ENCODE measurements around the gene ZNF598.
A peak's percentile ranks its signal among the peaks of the same experiment; 100 is the strongest.
"Not testable (repeated sequence)": the region's sequence is repeated elsewhere in the genome, so short reads cannot be mapped to it uniquely, and the experiment has no call there.

Gene ZNF598

DNA sequence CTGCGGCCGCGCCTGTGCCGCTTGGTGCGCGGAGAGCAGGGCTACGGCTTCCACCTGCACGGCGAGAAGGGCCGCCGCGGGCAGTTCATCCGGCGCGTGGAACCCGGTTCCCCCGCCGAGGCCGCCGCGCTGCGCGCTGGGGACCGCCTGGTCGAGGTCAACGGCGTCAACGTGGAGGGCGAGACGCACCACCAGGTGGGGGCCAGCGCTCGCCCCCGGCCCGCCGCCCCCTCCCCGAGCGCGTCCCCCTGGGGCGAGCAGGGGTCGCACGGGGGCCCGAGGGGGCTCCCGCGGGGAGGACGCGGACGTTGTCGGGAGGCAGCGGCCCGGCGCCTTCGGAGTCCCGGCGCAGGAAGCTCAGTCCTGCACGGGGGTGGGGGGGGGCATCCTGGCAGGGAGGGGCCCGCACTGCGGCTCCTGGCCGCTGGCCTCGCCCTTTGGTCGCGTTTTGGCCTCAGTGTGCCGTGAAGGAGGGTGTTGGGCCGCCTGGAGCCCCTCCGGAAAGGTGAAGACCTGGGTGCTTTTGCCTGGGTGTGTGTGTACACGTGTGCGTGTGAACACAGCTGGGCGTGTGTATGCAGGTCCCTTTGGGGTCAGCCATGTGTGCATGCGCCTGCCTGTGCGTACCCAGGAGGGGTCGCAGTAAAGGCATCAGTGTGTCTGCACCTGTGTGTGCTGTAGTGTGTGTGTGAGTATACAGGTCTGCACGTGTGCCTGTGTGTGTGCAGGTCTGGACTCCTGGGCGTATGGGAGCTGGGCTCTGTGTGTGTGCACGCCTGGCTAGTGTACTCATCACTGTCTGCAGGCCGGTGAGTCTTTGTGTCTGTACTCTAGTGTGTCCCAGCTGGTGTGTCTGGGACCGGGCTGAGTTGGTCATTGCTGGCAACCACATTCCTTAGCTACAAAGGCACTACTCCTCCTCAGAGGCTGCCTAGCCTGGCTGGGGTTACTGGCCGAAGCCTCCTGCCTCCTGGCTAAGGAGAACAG lies 17.7 kb upstream of the ZNF598 start:
- DNase-seq, result no peak

DNA sequence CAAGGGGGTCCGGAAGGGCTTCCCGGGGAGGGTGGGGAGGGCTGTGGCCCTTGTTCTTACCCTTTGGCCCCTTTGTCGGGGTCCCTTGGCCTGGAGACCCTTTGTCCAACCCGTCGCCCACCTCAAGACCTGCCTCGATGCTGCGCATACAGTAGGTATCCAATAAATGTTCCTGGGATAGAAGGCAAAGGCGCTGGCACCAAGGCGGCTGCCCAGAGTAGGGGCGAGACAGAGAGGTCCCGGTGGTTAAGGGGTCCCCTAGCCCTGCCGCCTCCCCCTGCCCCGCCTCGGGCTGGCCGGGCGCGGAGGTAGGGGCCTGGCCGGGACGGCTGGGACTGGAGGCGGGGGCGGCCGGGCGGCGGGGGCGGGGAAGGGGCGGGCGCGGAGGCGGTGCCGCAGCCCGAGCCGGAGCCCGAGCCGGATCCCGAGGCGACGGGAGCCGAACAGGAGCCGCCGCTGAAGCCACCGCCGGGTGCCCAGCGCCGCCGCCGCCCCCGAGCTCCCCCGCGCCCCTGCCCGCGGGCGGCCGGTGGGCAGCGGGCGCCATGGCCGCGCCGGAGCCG lies 16.9 kb upstream of the ZNF598 start, which contains the start of gene NHERF2:
TSS of gene NHERF2 (plus strand) at position 442 of the 563 bp plus-strand sequence. CDS start at position 546, 104 bp downstream.
- no peak for DNase-seq

- DNase-seq, result no peak
Measured at GRCh38 chr16:2025878-2026460, 16.3 kb upstream of the ZNF598 start.

DNA sequence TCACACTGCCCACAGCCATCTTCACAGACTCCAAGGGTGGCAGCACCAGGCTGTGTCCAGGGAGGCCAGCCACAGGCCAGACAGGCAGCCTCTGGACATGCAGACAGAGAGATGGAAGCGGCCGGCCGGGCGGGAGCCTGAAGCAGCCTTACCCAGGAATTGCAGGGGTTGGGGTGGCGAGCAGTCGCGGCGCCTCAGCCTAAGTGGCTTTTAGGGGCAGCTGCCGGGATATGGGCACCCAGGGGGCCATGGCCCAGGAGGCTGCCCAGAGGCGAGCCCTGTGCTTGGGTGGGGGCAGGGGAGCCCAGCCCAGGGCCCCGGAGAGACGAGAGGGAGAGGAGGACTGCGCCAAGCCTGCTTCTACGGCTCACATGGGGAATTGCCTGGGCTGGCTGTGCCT lies 15.6 kb upstream of the ZNF598 start:
- no peak for DNase-seq

DNA sequence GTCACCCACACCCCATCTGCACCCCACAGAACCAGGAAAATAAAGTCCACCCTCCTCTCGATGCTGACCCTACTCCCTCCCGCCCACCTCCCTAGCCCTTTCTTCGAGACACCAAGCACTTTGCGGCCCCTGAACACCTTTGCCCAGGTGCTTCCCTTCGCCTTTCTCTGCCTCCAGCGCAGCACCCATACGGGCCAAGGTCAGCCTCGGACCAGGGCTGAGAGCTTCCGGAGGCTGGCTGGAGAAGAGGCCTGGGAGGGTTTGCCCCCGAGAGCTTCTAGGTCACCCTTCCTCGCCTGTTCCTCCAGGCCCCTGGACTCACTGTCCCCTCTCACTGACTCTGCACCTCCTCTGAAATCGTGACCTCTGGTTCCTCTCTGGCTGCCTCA lies 14.4 kb upstream of the ZNF598 start:
- no peak for DNase-seq

DNA sequence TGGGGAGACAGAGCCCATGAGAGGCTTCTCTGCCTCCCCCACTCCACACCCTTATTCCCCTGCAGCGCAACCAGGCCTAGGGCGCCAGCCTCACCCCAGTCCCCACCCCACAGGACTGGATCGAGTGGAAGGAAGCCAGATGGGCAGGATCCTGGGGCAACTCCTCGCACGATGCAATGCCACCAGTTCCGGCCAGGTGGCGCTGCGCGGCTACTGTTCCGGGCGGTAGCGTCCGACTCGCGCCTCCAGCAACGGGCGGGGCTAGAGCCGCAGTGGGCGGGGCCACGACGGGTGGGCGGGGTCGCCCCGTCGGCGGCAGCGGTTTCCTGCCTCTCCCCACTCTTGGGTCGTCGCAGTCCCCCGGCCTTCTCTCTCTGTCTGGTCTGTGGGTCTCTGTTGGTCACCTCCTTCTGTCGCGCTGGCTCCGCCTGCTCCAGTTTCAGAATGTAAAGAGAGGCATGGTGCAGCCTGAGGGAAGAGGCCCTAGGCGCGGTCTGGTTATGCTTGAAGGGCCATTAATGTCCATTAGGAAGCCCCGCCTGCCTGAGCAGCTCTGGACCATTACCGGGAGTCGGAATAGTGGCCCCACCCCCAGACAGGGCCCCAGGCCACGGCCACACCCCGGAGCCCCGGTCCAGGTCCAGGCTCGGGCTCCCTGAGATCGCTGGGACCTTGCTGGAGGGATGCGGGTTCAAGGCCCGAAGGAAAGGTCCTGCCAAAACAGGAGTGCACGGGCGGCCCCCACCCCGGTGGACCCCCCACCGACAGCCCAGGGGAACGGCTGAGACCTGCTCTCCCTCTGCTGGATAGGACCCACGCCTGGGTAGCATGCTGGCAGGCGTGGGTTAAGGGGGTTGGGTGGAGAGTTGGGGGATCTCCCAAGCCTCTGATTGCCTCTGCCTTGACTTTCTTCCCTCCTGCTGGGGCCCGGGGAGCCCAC lies 13.7 kb upstream of the ZNF598 start:
- DNase-seq, result no peak

DNA sequence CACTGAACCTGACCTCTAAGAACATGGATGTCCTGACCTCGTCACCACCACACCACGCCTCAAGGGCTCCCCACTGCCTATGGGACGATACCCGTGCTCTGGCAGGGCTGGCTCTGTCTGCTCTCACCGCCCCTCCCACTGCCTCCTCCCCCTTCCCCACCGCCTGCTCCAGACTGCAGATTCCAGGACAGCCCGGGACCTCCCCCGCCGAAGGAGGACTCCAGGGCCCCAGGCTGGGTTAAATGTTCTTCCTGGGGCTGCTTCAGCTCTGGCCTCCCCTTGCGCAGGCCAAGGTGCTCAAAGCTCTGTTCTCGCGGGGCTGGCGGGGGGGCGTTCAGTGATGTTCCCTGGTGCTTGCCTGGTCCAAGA lies 13.1 kb upstream of the ZNF598 start:
- DNase-seq, result no peak

GRCh38 chr16:2019921-2020831 lies 10.6 kb upstream of the ZNF598 start:
- no peak for DNase-seq

DNA sequence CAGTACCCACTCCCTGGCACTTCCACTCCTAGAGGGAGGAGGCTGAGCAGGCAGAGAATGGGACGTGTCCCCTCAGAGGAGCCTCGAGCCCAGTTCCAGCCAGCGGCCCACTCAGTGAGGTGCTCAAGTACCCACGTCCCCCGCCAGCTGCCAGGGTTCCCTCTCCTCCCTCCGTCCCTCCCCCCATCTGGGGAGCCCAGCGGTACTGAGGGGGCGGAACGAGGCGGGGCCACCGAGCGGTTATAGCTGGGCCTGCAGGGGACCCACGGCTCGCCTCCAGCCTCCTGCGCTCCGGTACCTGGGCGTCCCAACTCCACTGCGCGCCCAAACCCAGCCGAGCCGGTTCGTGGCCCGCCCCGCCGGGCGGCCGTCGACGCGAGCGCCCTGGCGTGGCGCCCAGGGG lies 9.9 kb upstream of the ZNF598 start, which contains the start of gene NPW:
TSS of gene NPW (plus strand) at position 268 of the 403 bp plus-strand sequence.
- peak; percentile 65 for DNase-seq

- DNase-seq, result no peak
Measured at GRCh38 chr16:2016407-2016922, 6.8 kb upstream of the ZNF598 start.

DNA sequence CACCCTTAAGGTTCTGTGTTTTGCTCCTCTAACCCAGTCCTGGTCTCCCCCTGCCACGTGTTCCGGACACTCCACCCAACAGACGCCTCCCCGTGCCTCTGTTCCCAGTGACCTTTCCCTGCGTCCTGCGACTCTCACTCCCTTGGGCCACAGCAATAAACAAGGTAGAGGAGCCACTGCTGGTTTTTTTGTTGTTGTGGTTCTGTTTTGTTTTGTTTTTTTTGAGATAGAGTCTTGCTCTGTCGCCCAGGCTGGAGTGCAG lies 6.3 kb upstream of the ZNF598 start:
- DNase-seq, result no peak

- no peak for DNase-seq
Measured at GRCh38 chr16:2015117-2015946, 5.7 kb upstream of the ZNF598 start.

- DNase-seq, result no peak
Measured at GRCh38 chr16:2013527-2013926, 3.9 kb upstream of the ZNF598 start.

GRCh38 chr16:2011726-2012125 lies 2.1 kb upstream of the ZNF598 start:
- not testable (repeated sequence) for DNase-seq

- DNase-seq, result no peak
Measured at GRCh38 chr16:2009164-2009711, 383 bp downstream of the ZNF598 start.

GRCh38 chr16:2008631-2009163 lies 924 bp downstream of the ZNF598 start:
- DNase-seq, result no peak

GRCh38 chr16:2008009-2008526 lies 1.6 kb downstream of the ZNF598 start:
- DNase-seq, result no peak

DNA sequence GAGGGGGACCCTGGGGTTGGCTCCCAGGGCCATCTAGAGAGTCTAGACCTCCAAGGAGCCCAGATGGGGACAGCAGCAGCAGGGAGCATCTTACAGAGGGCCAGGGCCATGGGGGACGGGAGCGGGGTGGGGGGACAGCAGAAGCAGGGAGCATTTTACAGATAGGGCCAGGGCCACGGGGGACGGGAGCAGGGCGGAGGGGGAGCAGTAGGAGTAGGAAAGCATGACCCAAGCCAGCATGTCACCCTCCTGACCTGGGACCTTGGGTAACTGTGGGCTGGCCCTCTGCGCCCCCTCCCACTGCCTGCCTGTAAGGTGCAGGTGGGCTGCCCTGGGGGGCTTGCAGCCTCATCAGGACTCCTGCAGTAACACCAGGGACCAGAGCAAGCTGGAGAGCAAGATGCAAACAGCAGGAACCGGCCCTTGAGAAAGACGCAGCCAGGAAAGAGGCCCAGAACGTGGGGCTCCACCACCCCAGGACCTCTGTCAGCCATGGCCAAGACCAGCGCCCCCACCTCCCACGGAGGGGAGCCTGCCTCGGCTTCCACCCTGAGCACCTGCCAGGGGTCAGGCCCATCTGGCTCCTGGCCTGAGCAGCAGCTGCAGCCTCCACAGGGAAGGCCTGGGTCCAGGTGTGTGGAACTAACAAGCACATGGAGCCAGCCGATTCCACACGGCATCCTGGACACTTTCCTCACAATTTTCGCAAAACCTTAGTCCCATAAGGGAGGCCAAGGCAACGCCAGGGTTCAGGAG lies 2.4 kb downstream of the ZNF598 start:
- no peak for DNase-seq

- DNase-seq, result no peak
Measured at GRCh38 chr16:2006317-2006716, 3.3 kb downstream of the ZNF598 start.
